Parathyroid adenoma (tissue), 2 donors: Measurements from ENCODE around the gene GDF15.
A peak's percentile ranks its signal among the peaks of the same experiment; 100 is the strongest.

Source experiments
- H2AFZ ChIP-seq: fragments of 300-600 bp; sonication (generic); one replicate; pipeline ENCODE4 v1.7.0; 2017; ENCODE audit warnings: antibody characterized with exemption, mild to moderate bottlenecking
- H3K27ac ChIP-seq: fragments of 300-600 bp; sonication (generic); one replicate; pipeline ENCODE4 v1.7.0; 2017
- H3K27me3 ChIP-seq: fragments of 300-600 bp; sonication (generic); one replicate; pipeline ENCODE4 v1.7.0; 2017; ENCODE audit warnings: low read length; ENCODE audit not compliant: control insufficient read depth, insufficient read depth
- H3K36me3 ChIP-seq: fragments of 300-600 bp; sonication (generic); one replicate; pipeline ENCODE4 v1.7.0; 2017; ENCODE audit warnings: low read length; ENCODE audit not compliant: control insufficient read depth, insufficient read depth
- H3K4me1 ChIP-seq: fragments of 300-600 bp; sonication (generic); one replicate; pipeline ENCODE4 v1.7.0; 2017; ENCODE audit warnings: control low read depth
- H3K4me2 ChIP-seq: fragments of 300-600 bp; sonication (generic); one replicate; pipeline ENCODE4 v1.7.0; 2017; ENCODE audit warnings: low read length
- H3K4me3 ChIP-seq: fragments of 300-600 bp; sonication (generic); one replicate; pipeline ENCODE4 v1.7.0; 2017; ENCODE audit warnings: low read depth, low read length
- H3K79me2 ChIP-seq: fragments of 300-600 bp; sonication (generic); one replicate; pipeline ENCODE4 v1.7.0; 2017; ENCODE audit warnings: control low read depth
- H3K9ac ChIP-seq: fragments of 300-600 bp; sonication (generic); one replicate; pipeline ENCODE4 v1.7.0; 2017; ENCODE audit warnings: mild to moderate bottlenecking
- H3K9me3 ChIP-seq: fragments of 300-600 bp; sonication (generic); one replicate; pipeline ENCODE4 v1.7.0; 2017; ENCODE audit warnings: low read length; ENCODE audit not compliant: control insufficient read depth
- CTCF ChIP-seq: fragments of 300-600 bp; sonication (generic); IDR thresholded peaks from one replicate; pipeline ENCODE4 v1.7.0; 2017; ENCODE audit warnings: antibody characterized with exemption, mild to moderate bottlenecking
- donor health status: primary hyperparathyroidism.

Gene GDF15

GRCh38 chr19:18406749-18407148 lies 20.8 kb downstream of the GDF15 start:
- Histone ChIP-seq H3K27me3 (no peaks in the 10 kb centered on the region), H2AFZ (no peak overlapping the region)

GRCh38 chr19:18408053-18408476 lies 22.1 kb downstream of the GDF15 start:
- H3K27me3 ChIP-seq = no peaks in the 10 kb centered on the region
- no peak overlapping the region for H3K4me3 ChIP-seq
- no peaks in the 10 kb centered on the region for H3K79me2 ChIP-seq
- no peaks in the 10 kb centered on the region for H3K9me3 ChIP-seq
- no peaks in the 10 kb centered on the region for H3K36me3 ChIP-seq
- no peak overlapping the region for H3K4me2 ChIP-seq
- TF ChIP-seq CTCF = peak; percentile 47
- H3K4me1 ChIP-seq = peaks cover 3% of the 10 kb centered on the region
- peak overlapping the region; percentile 50 for H2AFZ ChIP-seq
- no peak overlapping the region for H3K9ac ChIP-seq
- H3K27ac ChIP-seq = no peak overlapping the region

More at GRCh38 chr19:18406749-18407148, 20.8 kb downstream of the GDF15 start:
- H3K27ac ChIP-seq = no peak overlapping the region
- H3K4me3 ChIP-seq = no peak overlapping the region
- H3K9me3 ChIP-seq = no peaks in the 10 kb centered on the region
- peaks cover 3% of the 10 kb centered on the region for H3K4me1 ChIP-seq
- no peak for TF ChIP-seq CTCF
- H3K79me2 ChIP-seq = no peaks in the 10 kb centered on the region
- no peak overlapping the region for H3K9ac ChIP-seq
- no peaks in the 10 kb centered on the region for H3K36me3 ChIP-seq
- no peak overlapping the region for H3K4me2 ChIP-seq

GRCh38 chr19:18412610-18413239 lies 26.8 kb downstream of the GDF15 start:
- no peak overlapping the region for H2AFZ ChIP-seq
- peaks cover 12% of the 10 kb centered on the region for H3K4me1 ChIP-seq

GRCh38 chr19:18414504-18415177 lies 28.7 kb downstream of the GDF15 start:
- Histone ChIP-seq H3K9me3 (no peaks in the 10 kb centered on the region), H3K36me3 (no peaks in the 10 kb centered on the region), H2AFZ (peak overlapping the region; percentile 7), H3K27ac (peak overlapping the region; percentile 88), H3K4me1 (peaks cover 20% of the 10 kb centered on the region), H3K27me3 (no peaks in the 10 kb centered on the region), H3K4me3 (no peak overlapping the region), H3K9ac (no peak overlapping the region), H3K79me2 (no peaks in the 10 kb centered on the region), H3K4me2 (no peak overlapping the region)
- no peak for TF ChIP-seq CTCF

More at GRCh38 chr19:18412610-18413239, 26.8 kb downstream of the GDF15 start:
- Histone ChIP-seq H3K4me2 (no peak overlapping the region), H3K4me3 (no peak overlapping the region), H3K9ac (no peak overlapping the region), H3K36me3 (no peaks in the 10 kb centered on the region), H3K27ac (no peak overlapping the region), H3K27me3 (no peaks in the 10 kb centered on the region), H3K79me2 (no peaks in the 10 kb centered on the region), H3K9me3 (no peaks in the 10 kb centered on the region)
- no peak for TF ChIP-seq CTCF
